Mammary epithelial cell (primary cell): ENCODE results near the gene FNDC3B.

Source experiments
- CTCF ChIP-seq, 2 donors: IDR thresholded peaks in 1 of 2; conservative IDR thresholded peaks in 1 of 2; 2 replicates each; pipeline ENCODE4 v1.5.1; 2011 to 2012; ENCODE audit warnings: inconsistent platforms in 2 of 2, low read length in 2 of 2, mild to moderate bottlenecking in 2 of 2, control low read depth in 1 of 2, low read depth in 1 of 2; ENCODE audit not compliant: insufficient read depth in 1 of 2; ENCODE audit errors: extremely low read depth in 1 of 2
- EZH2 ChIP-seq: IDR thresholded peaks from 2 replicates; pipeline ENCODE4 v1.6.1; 2012; ENCODE audit warnings: low read length, inconsistent platforms, borderline replicate concordance

DNA sequence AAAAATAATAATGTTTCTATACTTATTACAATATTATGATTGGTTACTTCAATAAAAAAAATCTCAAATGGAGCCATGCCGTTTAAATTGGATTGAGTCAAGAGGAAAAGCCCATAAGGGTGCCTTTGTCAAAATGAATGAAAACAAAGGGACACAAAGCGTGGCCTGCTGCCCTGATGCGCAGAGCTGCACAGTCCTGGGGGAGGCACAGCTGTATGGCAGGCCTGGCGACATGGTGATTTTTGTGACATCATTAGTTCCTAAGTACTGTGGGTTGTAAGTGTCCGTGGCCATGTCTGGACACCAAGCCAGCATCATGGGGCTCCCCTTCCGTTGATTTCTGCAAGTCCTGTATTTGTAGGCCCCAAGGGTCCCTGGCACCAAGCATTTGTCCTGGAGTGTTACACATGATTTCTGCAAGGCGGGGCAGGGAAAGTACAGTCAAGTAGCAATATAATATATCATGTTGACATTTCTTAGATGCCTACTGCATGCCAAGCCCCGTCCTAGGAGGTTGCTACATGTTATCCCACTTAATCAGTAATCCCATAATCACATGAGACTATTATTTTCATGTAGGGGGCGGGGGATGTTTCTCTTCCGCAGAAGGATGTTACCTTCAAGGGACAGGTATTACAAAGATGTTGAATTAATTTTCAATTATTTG lies 349.2 kb downstream of the FNDC3B start:
- TF ChIP-seq CTCF (conservative IDR thresholded peaks at IDR 0.05 in 1 of 2, IDR thresholded peaks at IDR 0.05 in 1 of 2; ENCODE audit: extremely low read depth in 1 of 2, insufficient read depth in 1 of 2, low read depth in 1 of 2, low read length in 2 of 2) (no peak), EZH2 (no peak)
